NCI-H748 treated with DMSO at 0.1 percent for 48 hours (cell line): ENCODE measurements around the gene LIME1.

Experiments used
- DNase-seq: peaks from one replicate; lab custom pipeline; 2025; lab: John Stamatoyannopoulos, UW

Gene LIME1

GRCh38 chr20:63749597-63750508 is 13.4 kb downstream of the LIME1 start:
- DNase-seq: no peak

DNA sequence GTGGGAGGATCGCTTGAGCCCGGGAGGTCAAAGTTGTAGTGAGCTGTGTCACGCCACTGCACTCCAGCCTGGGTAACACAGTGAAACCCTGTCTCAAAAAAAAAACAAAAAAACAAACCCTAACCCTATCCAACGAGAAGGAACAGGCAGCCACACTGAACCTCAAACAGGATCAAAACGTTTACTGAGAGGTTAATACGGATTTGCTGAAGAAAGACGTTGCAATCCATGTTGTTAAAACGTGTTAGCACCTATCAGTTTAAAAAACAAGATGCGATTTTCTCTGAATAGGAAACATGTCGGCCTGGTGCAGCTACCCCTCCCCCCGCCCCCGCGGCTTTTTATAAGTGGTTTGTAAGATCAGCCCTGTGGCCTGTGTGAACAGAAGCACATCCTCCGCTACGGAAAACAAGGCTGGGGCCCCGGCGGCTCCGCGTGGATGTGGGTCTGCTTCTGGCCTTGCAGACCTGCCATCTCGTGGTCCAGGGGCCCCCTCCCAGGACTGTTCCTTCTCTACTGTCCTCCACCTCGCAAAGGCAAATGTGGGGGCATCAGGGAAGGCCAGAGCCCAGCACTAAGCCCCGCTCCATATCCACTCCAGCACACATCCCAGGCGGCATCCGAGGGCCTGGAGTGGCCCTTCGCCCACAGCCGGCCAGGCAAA is 14.5 kb downstream of the LIME1 start:
- DNase-seq: no peak

DNA sequence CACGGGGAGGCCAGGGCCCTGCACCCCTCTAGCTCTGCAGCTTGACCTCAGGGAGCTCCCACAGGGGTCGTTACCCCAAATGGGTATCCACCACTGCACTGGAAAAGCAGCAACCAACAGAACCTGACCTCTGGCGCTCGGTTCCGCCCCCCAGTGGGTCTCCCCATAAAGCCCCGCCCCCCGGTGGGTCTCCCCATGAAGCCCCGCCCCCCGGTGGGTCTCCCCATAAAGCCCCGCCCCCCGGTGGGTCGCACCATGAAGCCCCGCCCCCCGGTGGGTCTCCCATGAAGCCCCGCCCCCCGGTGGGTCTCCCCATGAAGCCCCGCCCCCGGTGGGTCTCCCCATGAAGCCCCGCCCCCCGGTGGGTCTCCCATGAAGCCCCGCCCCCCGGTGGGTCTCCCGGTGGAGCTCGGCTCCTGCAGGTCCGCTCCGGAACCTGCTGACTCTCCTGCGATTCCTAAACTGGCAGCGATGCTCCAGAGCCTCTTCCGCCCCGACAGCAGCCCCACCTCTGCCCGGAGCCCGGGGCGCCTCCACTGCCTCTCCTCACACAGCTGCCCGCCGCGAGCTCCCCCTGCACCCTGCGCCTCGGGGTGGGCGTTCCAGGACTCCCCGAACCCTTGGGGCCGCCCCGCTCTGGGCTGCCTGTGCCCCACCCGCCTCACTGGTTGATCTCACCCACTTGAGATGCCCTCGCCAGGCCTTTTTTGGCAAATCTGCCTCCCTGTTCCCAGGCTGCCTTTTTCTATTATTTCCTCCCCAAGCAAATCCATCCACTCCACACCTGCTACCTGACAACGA is 15.2 kb downstream of the LIME1 start:
- no peak for DNase-seq

GRCh38 chr20:63752411-63753101 is 16.1 kb downstream of the LIME1 start:
- DNase-seq: no peak

- DNase-seq: no peak
These were observed 16.9 kb downstream of the LIME1 start for GRCh38 chr20:63753381-63753780.

- DNase-seq: no peak
These were observed 17.5 kb downstream of the LIME1 start for GRCh38 chr20:63754008-63754407.

DNA sequence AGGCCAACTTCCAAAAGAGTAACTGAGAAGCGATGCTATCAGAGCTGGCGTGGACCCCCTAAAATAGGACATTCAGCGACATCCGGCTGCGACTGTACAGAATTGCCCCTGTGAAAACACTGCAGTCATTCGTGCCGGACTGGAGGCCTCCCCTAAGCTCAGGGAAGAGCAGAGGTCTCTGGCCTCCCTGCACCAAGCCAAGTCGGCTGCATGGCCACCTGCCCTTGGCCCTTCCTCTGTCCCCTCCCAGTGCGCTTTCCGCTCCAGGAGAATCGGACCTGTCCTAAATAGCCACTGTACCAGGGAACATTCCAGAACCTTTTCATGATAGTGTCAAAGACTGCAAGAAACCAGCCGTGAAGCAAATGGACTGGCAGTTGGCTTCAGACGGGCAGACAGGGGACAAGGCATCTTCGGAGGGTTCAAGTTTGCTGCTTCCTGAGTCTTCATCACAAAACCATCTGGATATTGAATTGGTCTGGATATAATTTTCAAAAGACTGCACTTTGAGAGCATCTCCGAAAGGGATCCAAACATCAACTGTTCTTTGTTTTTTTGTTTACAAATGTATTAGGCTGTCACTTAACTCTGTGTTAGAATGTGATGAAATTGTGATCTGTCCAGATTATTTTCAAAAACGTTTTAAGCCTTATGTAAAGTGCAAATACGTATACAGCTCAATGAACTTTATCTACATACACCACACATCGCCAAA is 19.6 kb downstream of the LIME1 start:
- DNase-seq: no peak

GRCh38 chr20:63756648-63756991 is 20.2 kb downstream of the LIME1 start:
- no peak for DNase-seq

DNA sequence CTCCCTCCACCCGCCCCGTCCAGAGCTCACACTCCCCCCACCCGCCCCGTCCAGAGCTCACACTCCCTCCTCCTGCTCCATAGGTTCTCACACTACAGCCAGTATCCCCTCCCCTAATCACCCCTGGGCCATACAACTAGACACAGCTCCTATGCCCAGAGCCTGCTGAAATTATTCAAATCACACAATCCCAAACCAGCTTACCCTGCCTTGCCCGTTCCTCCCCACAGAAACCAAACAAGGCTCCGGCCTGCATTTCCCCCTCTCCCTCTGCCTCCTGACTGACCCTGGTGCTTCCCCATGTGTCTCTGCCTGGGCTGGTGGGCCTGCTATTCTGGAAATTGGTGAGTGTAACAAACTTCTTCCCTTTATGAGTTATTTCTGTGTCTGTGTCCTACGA is 21.7 kb downstream of the LIME1 start:
- DNase-seq: no peak

DNA sequence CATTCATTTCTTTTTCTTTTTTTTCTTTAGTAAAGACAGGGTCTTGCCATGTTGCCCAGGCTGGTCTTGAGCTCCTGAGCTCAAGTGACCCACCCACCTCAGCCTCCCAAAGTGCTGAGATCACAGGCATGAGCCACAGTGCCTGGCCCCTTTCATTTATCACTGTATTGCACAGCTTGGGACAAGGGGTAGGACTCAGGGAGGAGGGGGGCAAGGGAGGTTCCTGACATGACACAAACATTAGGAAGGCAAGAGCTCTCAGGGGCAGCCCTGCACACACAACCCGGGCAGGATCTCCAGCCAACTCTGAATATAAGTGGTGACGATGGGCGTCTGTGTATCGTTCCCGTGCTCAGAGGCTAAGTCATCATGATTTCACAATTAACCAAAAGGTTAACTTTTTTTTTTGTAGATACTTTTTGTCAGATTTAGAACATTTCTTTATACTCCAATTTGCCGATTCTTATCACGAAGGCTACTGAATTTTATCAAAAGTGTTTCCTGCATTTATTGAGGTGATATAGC is 23.0 kb downstream of the LIME1 start:
- DNase-seq: no peak

GRCh38 chr20:63765082-63765873 is 28.8 kb downstream of the LIME1 start:
- no peak for DNase-seq

DNA sequence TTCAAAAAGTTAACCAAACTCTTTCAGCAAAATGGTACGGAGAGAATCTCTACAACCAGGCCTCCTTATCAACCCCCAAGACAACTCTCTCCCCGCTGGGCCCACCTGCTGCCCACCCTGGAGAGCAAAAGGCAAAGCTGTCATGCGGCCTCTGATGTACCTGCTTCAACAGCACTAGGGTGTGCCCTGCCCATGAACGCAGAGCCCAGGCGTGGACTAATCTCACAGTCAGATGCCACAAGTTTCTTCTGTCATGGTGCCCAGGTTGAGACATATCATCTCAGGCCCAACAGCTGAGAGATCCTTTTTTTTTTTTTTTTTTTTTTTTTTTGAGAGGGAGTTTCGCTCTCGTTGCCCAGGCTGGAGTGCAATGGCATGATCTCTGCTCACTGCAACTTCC is 29.4 kb downstream of the LIME1 start:
- DNase-seq: no peak

GRCh38 chr20:63766695-63767426 is 30.4 kb downstream of the LIME1 start:
- no peak for DNase-seq

DNA sequence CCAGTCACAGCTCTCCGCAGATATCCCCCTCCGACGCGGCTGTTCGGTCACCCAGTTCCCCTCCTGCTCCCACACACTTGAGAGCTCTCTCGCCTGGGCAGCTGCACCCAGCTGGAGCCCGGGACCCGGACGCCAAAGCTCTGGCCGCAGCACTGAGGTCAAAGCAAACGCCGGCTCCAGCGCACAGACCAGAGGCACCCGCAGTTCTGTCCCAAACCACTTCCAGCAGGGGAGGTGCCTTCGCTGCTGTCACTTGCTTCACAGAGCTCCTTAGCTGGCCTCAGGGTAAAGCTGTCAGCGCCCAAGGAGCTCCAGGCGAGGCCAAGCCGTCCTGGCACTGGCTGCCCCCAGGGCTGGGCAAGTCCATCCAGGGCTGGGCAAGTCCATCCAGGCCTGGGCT is 31.0 kb downstream of the LIME1 start:
- no peak for DNase-seq

- DNase-seq: no peak
These were observed 31.4 kb downstream of the LIME1 start for GRCh38 chr20:63767886-63768285.

- DNase-seq: no peak
These were observed 32.4 kb downstream of the LIME1 start for GRCh38 chr20:63768591-63769515.

DNA sequence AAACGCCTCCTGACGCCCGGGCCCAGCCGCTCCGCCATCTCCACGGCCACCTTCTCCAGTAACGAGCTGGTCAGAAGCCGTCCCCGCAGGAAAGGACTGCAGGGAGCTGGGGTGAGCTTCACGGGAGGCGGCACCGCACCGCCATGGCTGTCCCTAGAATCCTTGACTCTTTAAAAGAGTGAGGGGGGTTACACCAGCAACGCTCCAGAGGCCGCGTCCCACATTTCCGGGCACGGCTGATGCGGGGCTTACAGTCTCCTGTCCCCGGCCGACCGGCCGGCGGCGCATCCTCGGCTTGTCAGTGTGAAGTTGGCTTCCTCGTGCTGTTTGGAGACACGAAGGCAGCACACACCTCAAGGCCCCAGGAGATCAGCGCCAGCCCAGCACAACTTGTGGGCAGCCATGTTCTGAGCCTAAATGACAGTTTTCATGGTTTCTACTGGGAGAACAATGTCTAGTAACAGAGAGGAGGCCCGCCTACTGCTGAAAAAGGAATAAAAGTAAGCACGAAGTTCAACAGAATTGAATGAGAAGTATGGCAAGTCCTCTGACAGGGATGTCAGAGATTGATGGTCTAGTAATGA is 33.5 kb downstream of the LIME1 start:
- no peak for DNase-seq

DNA sequence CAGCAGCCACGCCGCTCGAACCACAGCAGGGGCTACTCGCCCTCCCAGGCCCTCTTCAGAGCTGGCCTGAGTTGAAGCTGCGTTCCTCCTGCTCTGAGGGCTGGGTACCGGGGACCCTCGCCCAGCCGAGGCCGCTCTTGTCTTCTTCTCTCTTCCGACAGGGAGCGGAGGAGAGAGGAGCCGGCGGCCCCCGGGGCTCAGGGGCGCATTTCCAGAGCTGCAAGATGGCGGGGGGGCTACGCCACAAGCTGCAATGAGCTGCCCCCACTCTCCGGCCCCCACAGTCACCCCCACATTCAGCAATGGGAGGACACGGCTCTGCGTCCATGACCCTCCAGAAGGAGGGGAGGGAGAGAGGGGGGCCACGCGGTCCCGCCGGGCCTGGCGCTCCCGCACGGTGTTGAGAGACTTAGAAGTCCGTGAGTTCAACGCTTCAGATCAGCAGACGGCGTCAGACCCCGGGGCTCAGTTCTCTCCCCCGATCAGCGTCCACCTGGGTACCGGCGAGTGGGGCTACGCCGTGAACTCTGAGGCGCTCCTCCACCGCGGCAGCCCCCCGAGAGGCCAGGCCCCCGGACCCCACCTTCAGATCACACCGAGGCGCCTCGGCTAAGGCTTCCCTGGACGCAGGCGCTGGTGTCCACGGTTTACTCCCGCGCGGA is 34.7 kb downstream of the LIME1 start:
- DNase-seq: no peak
